Measurements from ENCODE around the gene CSMD2. TPM values are rescaled to one million over a fixed set of nuclear protein-coding genes. Genes with fewer than 3 reads are reported as not detected.

The CSMD2 gene
- total and polyA plus RNA-seq, 7 donors, result under 0.01 to 0.83 (median 0.16) TPM

- no peaks in the 10 kb centered on the region for H3K36me3 ChIP-seq
- H3K4me3 ChIP-seq, result no peak overlapping the region
- 83 to 89% methylated on average over 1 of the region's 1 CpG for WGBS, 2 donors
- no peaks in the 10 kb centered on the region for H3K9me3 ChIP-seq
- H3K27ac ChIP-seq, result no peak overlapping the region
- H3K27me3 ChIP-seq, result no peaks in the 10 kb centered on the region
- intact Hi-C loops (cut with DNase I), result no loop called here
- DNase-seq, result no peak
- H3K4me1 ChIP-seq, result no peaks in the 10 kb centered on the region
- no peak for TF ChIP-seq POLR2AphosphoS5 (IDR thresholded peaks at IDR 0.05)
- TF ChIP-seq POLR2A (IDR thresholded peaks at IDR 0.05), result no peak
- TF ChIP-seq EP300 (IDR thresholded peaks at IDR 0.05), result no peak
Observed at GRCh38 chr1:33823830-33824229, 341.2 kb downstream of the CSMD2 start.

DNA sequence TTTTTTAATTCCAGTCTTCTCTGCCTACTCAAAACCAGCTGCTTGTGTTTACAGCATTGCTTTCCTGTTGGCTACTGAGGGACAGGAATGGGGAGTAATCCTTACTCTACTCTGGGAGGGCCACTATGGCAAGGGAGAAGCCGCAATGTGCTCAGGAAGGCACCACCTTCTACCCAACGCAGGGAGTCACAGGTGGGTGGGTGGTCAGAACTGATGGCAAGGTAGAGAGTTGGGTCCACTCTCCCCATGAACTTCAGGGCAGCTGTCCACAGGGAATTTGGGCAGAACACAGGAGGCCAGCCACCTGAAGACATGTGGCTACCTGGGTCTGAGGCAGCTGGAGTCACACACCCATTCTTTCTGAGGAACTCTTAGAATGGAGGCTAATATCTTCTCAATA lies 341.6 kb downstream of the CSMD2 start:
- H3K4me1 ChIP-seq, result no peaks in the 10 kb centered on the region
- DNase-seq, result no peak
- H3K9me3 ChIP-seq, result no peaks in the 10 kb centered on the region
- no peak overlapping the region for H3K4me3 ChIP-seq
- 87 to 89% methylated on average over 2 of the region's 2 CpGs for WGBS, 2 donors
- H3K36me3 ChIP-seq, result no peaks in the 10 kb centered on the region
- H3K27ac ChIP-seq, result no peak overlapping the region
- H3K27me3 ChIP-seq, result no peaks in the 10 kb centered on the region
- no peak for TF ChIP-seq POLR2AphosphoS5 (IDR thresholded peaks at IDR 0.05)
- no peak for TF ChIP-seq POLR2A (IDR thresholded peaks at IDR 0.05)
- TF ChIP-seq, protein P1, sequence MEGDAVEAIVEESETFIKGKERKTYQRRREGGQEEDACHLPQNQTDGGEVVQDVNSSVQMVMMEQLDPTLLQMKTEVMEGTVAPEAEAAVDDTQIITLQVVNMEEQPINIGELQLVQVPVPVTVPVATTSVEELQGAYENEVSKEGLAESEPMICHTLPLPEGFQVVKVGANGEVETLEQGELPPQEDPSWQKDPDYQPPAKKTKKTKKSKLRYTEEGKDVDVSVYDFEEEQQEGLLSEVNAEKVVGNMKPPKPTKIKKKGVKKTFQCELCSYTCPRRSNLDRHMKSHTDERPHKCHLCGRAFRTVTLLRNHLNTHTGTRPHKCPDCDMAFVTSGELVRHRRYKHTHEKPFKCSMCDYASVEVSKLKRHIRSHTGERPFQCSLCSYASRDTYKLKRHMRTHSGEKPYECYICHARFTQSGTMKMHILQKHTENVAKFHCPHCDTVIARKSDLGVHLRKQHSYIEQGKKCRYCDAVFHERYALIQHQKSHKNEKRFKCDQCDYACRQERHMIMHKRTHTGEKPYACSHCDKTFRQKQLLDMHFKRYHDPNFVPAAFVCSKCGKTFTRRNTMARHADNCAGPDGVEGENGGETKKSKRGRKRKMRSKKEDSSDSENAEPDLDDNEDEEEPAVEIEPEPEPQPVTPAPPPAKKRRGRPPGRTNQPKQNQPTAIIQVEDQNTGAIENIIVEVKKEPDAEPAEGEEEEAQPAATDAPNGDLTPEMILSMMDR (IDR thresholded peaks at IDR 0.05), result no peak
- TF ChIP-seq EP300 (IDR thresholded peaks at IDR 0.05), result no peak
- intact Hi-C loops (cut with DNase I), result no loop called here

GRCh38 chr1:33822396-33822795 lies 342.6 kb downstream of the CSMD2 start:
- Histone ChIP-seq H3K27me3 (no peaks in the 10 kb centered on the region), H3K4me3 (no peak overlapping the region), H3K36me3 (no peaks in the 10 kb centered on the region), H3K27ac (no peak overlapping the region), H3K4me1 (no peaks in the 10 kb centered on the region), H3K9me3 (no peaks in the 10 kb centered on the region)
- intact Hi-C loops (cut with DNase I), result no loop called here
- DNase-seq, result no peak
- TF ChIP-seq EP300 (IDR thresholded peaks at IDR 0.05), result no peak
- TF ChIP-seq, protein P1 (IDR thresholded peaks at IDR 0.05), result no peak
- WGBS, 2 donors, result 57 to 69% methylated on average over 6 of the region's 6 CpGs

DNA sequence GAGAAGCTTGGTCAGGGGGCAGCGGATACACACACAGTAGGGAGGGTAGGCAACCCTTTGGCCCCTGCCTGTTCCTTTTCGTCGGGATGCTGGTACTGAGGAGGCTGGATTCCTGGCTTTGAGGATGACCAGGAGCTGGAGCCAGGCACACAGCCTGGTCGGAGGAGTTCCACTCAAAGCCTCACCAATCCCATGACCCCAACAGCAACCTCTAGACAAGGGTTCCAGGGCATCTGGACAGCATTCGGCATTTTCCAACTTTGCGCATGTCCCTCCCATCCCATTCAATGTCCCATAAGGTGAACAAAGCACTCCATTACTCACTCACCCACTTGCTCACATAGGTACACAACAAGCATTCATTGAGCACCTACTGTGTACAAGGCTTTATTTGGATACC lies 343.7 kb downstream of the CSMD2 start:
- H3K27ac ChIP-seq, result no peak overlapping the region
- no peak for DNase-seq
- no peaks in the 10 kb centered on the region for H3K4me1 ChIP-seq
- no peaks in the 10 kb centered on the region for H3K9me3 ChIP-seq
- TF ChIP-seq EP300 (IDR thresholded peaks at IDR 0.05) (no peak), POLR2A (IDR thresholded peaks at IDR 0.05) (no peak), POLR2AphosphoS5 (IDR thresholded peaks at IDR 0.05) (no peak)
- TF ChIP-seq, protein P1 (IDR thresholded peaks at IDR 0.05), result no peak
- 92 to 93% methylated on average over 6 of the region's 6 CpGs for WGBS, 2 donors
- no peak overlapping the region for H3K4me3 ChIP-seq
- intact Hi-C loops (cut with DNase I), result no loop called here
- no peaks in the 10 kb centered on the region for H3K27me3 ChIP-seq
- no peaks in the 10 kb centered on the region for H3K36me3 ChIP-seq

DNA sequence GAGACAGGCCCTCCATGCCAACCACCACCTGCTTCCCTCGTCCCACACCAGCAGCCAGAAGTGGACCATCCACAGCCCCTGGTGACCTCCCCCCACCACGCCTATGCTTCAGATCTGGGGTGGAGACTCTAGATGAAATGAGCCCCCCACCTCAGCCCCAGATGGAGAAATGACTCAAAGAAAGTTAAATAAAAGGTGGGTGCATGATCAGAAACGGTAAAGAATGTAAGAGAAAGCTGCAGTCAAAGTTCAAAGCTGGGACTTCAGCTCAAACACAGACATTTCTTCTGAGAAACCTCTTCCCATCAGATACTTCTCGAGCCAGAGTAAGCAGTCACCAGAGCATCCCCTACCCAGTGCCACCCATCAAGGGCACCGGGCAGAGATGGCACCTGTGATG lies 344.2 kb downstream of the CSMD2 start:
- intact Hi-C loops (cut with DNase I), result no loop called here
- no peak overlapping the region for H3K4me3 ChIP-seq
- no peak overlapping the region for H3K27ac ChIP-seq
- no peaks in the 10 kb centered on the region for H3K4me1 ChIP-seq
- TF ChIP-seq, protein P1 (IDR thresholded peaks at IDR 0.05), result no peak
- TF ChIP-seq POLR2A (IDR thresholded peaks at IDR 0.05) (no peak), EP300 (IDR thresholded peaks at IDR 0.05) (no peak), POLR2AphosphoS5 (IDR thresholded peaks at IDR 0.05) (no peak)
- no peaks in the 10 kb centered on the region for H3K9me3 ChIP-seq
- 70 to 85% methylated on average over 5 of the region's 5 CpGs for WGBS, 2 donors
- no peak for DNase-seq
- no peaks in the 10 kb centered on the region for H3K36me3 ChIP-seq
- H3K27me3 ChIP-seq, result no peaks in the 10 kb centered on the region

All from sigmoid colon (tissue), 7 donors.